Measurements from ENCODE around the gene GPATCH2. TPM values are rescaled to one million over a fixed set of nuclear protein-coding genes. Genes with fewer than 3 reads are reported as not detected.

The GPATCH2 gene
- 5.1 and 6.0 TPM in 2 replicates for total RNA-seq (2014; rRNA removed; shearing (Covaris generic))

DNA sequence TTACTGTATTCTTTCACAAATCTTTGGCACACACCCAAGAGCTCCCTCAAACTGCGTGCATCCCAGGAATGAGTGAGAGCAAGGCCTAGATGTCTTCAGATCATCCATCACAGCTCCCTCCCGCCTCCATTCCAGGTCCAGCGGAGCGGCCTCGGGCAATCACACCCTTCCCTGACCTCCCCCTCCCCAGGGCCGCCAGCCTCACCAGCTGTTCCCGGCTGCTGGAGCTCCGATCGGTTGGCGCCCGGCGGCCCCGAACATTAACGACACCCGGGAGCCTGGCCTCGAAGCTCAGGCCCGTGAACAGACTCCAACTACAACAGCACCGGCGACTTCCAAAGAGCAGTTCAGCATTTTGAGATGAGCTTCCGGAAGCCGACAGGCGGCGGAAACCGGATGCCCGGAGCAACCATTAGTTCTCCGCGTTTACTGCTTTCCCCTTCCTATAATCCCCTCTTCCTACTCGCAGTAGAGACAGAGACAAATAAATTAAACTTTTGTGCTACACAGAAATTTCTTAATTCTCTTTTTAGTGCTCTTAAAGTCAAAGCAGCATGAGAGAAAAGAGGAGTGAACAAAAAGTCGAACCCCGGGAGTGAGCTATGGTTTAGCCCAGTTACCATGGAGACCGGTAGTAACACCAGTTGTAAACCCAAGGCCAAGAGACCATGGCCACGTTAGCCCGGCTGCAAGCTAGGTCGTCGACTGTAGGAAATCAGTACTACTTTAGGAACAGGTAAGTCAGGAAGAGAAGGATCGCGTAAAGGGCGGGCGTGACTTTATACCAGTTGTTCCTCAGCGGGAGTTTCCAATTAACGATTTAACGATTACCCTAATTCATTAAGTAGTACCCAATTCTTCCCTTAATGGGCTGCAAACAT is at the start of gene GPATCH2, which contains the start of gene SPATA17:
Gene GPATCH2, minus strand, starts transcription at position 380 of the 881 bp plus-strand sequence. Its CDS starts 119 bp downstream, at position 261.
Gene SPATA17, plus strand, starts transcription at position 634 of the 881 bp plus-strand sequence. Its CDS starts 35 bp downstream, at position 669.
- DNase-seq (ENCODE audit: low spot score), result peak; percentile 96

DNA sequence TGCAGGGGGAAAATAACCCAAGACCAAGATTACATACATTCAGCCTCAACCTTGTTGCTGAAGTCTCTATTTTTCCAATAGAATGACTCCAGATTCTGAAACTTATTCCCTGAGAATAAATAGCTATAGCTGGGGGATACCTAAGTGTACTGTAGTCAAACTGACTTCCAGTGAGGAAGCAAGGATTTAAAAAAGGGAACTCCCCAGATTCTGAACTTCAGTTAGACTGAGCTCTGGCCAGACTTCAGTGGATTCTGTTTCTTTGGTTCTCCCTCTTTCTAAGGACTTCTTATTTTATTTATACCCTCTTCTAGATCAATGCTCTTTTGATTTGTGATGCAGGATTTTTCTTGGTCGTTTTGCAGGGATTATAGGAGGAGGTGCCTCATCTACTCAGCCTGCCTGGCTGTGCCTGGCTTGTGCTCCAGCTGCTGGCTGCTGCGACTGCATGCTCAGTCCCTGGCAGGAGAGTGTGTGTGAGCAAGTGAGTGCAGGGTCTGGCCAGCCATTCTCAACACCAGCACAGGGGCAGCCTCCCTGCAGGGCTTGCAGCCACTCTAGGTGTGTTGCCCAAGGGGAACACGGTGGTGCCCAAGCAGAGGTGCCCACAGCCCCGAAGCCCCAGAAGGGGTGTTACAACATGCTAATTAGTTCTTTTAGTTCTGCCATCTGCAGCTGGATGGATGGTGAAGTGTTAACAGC is 43.3 kb upstream of the GPATCH2 start:
- DNase-seq (ENCODE audit: low spot score), result no peak

DNA sequence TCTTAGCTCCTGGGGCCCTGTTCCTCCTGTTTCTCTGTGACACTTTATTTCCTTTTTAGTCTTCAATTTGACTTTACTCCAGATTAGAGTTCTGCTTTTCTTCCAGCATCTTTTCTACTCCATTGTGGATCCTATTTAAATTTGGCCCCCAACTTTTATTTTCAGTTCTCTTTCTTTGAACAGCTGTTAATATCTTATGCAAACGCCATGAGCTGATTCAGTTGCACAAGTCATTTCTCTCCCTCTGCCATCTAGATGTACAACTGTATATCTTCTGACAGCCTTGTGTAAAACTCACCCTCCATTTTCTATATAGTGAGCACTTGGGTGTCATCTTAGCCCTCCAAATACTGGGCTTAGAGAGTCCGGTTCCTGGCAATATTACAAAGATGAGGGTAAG is 42.5 kb upstream of the GPATCH2 start:
- no peak for DNase-seq (ENCODE audit: low spot score)

DNA sequence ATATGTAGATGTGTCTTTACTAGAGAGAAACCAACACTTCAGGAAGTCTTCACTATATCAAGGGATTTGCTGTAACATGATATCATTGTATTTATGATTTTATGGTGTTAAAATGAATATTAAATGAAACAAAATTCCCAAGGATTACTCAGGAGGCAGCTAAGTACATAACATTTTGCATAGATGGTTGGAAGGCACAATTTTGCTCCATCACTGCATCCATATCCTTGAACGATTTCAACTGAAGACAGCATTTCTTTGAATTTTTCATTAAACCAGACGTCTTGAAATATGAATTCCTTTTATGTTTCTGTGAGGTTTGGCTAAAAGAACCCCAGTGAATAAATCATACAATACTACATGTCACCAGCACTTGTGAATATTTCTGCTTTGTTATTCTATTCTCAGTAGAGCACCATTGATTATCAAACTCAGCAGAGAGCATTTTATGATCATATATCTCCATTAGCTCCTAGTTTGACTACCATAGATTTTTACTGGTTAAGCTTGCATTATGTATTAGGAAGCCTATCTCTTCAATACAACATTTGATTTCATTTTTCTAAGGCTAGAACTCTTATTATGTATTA is 37.6 kb upstream of the GPATCH2 start:
- DNase-seq (ENCODE audit: low spot score), result no peak

DNA sequence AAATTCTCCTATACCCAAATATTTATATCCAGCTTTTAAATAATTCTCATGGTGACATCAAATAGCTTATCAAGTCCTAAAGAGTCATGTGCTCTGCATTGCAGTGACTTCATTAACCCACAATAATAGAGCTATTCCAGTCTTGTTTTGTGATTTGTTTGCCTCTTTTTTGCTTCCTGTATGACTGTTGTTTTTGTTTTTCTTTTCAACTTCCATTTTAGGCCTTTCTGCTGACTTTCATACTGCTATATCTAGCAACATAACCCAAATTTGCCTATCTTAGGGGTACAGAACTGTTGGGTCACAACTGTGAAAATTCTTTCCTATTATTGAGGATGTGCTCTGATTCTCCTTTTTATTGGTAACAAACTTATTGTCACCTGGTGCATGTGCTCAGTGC is 30.5 kb upstream of the GPATCH2 start:
- DNase-seq (ENCODE audit: low spot score), result no peak

DNA sequence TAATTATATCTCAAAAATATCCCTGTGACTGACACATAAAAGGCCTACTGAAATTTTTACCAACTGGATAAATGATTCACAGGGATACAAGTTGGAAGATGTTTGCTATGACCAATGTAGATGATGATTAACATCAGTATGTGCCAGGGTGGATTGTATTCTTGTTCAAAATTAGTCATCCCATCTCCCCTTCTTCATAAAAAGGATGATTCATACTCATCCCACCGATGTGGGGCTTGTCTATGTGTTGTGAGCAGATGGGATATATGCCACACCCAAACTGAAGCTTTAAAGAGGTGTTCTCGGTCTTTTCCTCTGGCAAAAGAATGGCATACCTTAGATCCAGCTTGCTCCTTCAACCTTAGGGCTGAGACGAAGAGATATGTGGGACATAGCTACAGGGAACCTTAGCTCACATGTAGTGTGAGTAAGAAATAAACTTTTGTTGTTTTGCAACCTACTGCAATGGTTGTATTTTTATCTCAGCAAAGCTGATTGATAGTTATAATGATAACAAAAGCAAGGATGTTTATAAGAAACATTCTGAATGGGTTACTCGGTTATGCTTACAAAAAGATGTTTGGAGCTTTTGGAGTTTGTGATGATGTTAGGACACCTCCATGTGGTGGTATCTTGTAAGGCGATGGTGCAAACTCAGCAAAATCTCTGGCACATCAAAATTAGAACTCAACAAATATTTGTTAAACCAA is 29.6 kb upstream of the GPATCH2 start:
- peak; percentile 29 for DNase-seq (ENCODE audit: low spot score)

DNA sequence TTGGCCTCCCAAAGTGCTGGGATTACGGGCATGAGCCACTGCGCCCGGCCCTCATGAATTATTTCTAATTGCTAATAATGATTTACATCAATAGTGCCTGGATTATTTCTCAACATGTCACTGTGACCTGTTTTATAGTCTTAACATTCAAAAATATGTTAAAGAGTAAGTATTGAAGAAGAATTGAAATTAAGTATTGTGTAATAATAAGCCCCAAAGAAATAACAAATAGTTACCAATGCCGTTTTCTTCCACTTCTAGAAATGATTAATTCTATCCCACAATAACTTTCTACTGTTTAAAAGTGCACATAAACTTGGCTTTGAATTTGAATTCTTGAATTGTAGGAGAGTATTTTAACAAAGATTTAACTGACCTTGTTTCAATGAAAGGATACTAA is 19.8 kb upstream of the GPATCH2 start:
- DNase-seq (ENCODE audit: low spot score), result no peak

DNA sequence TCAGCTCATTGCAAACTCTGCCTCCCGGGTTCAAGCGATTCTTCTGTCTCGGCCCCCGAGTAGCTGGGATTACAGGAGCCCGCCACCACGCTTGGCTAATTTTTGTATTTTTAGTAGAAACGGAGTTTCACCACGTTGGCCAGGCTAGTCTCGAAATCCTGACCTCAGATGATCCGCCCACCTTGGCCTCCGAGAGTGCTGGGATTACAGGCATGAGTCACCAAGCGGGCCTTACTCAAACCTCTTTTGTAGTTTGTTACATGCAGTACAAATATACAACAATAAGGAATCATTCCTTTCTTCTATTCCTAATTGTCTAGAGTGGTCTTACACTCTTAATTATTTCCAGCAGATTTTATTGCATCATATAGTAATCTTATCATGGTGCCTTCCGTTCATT is 16.9 kb upstream of the GPATCH2 start:
- DNase-seq (ENCODE audit: low spot score), result no peak

DNA sequence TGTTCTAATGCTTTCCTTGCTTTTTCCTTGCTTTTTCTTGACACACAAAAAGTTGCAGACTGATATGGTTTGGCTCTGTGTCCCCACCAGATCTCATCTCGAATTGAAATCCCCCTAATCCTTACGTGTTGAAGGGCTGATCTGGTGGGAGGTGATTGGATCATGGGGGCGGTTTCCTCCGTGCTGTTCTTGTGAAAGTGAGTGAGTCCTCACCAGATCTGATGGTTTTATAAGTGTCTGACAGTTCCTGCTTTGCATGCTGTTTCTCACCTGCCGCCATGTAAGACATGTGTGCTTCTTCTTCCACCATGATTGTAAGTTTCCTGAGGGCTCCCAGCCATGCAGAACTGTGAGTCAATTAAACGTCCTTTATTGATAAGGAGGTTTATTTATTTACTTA is 11.6 kb upstream of the GPATCH2 start:
- DNase-seq (ENCODE audit: low spot score), result no peak

DNA sequence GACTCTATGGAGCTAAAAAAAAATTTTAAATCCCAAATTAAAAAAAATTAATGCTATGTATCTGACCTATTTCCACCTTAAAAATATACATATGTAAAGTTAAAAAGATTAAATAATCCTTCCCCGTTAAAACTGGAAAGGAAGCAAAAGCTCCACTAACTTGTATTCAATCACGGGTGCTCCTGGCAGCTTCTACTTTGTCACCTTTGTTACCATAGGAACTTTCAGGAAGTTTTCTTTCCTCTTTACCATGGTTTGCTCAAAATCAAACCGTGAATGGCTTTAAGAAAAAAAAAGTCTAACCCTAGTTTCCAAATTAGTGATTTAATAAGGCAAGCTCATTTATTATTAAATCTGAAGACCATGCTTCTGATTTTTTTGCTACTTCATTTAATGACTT is 3.5 kb downstream of the GPATCH2 start:
- DNase-seq (ENCODE audit: low spot score), result peak; percentile 17

DNA sequence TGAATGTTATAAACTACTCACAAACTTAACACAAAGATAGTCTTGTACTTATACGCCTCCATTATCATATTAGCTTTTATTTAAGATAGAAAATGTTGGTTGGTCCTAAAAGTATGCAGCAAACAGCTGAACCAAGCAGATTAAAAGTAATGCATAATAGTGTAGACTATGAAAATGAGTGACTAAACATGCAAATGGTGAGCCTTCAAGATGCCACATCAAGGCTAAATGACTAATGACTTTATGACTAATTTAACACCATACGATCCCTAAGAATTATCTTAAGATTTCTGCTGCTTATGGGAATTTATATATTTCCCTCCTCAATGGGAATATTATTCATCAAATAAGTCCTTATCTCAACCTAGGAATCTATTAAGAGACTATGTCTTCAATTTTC is 4.6 kb downstream of the GPATCH2 start:
- no peak for DNase-seq (ENCODE audit: low spot score)

DNA sequence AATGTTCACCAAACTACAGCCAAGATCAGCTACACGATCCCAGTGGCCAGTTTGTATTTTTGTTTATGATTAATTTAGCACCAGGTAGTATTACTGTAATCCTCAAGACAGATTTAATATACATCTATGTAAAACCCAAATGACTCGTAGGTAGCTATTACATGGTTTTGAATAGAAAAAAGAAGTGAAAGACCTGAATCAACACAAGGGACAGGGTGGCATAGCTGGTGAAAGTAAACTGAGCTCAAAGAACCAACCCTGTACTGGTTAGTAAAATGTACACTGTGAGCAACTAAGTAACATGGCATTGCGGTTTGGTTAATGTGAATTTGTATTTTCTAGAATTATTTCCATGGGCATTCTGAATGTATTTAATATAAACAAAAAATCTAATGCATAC is 8.8 kb downstream of the GPATCH2 start:
- DNase-seq (ENCODE audit: low spot score), result no peak

DNA sequence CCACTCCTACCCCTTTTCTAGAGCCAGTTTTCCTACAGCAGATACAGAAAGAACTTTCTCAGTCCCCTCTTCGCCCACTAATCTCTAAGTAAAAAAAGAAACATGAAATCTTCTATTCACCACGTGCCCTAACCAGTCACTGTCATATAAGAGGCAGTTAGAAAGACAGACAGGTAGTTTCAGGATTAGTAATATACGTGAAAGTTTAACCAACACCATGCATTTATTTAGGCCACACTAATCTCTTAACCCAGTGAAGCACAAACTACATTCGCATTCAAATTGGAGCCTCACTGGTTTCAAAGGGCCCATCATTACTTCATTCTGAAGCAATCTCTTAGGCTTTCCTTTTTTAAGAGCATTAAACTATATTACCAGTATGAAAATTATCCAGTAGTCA is 10.1 kb downstream of the GPATCH2 start:
- DNase-seq (ENCODE audit: low spot score), result no peak

DNA sequence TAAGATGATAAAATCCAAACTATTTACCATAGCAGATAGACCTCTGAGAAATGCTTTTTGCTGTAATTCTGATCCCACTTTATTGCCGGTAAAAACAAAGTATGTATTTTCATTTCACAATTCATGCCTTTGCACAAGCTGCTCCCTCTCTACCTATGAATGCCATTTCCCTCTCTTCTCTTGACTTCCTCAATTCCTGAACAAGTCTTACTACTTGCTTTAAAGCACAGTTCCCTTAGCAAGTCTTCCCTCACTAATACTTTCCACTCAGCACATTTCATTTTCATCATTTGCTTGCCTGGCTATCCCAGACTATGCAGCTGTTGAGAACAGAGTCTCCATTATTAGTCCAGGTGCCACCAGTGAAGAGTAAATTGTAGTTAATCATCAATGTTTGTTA is 13.8 kb downstream of the GPATCH2 start:
- no peak for DNase-seq (ENCODE audit: low spot score)

DNA sequence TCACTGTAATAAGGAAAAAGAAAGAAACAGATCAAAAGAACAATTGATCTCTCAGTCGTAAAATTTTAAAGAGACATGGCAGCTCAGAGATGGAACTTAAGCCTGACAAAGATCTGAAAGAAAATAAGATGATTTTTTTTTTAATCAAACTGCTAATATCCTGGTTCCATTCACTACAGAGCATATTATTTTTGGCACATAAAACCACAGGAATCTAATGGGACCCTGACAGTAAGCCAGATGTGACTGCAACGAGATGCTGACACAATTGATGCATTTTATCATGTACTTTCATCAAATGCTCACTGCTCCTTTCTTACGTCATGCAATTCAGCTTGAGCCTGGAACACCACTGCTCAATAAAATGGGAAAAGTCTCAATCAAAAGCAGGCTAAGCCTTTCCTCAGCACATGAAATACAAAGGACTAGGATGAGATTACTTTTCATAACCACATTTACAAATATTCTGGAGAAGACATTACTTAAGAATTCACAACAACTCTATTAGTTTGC is 16.6 kb downstream of the GPATCH2 start:
- no peak for DNase-seq (ENCODE audit: low spot score)

DNA sequence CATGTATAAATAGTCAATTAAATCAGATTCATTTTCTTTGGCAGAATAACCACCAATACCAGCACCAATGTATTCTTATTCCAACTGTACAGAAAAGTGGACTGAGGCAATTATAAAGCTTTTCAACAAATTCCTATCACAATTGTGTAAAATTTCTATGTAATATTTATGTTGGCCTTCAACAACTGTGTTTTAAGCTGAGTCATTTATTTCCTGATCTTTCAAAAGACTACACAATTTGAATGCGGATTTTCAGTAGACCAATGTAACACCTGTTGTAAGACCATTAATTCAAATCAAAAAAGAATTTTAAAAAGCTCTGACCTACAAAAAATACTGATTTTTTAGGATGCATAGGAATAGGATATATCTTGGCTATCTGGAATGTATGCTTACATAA is 25.5 kb downstream of the GPATCH2 start:
- no peak for DNase-seq (ENCODE audit: low spot score)

DNA sequence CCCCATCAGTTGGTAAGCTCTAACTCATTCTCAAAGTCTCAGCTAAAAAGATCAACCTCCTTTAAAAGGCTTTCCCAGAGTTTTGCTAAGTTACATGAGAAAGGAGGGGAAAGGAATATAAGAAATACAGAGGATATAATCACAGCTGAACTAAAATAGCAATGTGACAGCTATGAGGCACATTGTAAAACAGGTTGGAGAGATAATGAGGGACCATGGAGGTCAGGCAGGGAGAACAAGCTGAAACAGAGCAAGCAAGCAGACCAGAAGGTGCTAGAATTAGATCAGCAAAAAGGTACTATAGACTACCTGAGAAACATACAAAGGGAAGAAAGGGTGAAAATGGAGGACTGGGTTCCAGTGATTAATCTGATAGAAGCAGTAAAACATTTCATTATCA is 28.5 kb downstream of the GPATCH2 start:
- no peak for DNase-seq (ENCODE audit: low spot score)

DNA sequence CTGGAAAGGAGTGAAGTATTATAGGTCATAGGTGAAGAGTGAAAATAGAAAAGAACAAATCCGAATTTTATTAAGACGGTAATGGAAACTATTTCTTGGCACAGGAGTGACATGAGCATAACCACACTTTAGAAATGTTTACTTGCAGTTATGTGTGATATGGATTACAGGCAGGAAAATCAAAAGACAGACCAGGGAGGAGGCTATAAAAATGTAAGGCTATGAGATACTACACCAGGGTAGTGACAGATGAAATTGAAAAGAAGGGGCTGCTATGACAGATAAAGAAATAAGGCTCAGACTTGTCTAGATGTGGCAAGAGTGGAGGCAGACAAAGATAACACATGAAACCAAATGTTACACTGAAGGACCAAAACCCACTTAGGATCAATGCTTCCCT is 31.7 kb downstream of the GPATCH2 start:
- DNase-seq (ENCODE audit: low spot score), result no peak

DNA sequence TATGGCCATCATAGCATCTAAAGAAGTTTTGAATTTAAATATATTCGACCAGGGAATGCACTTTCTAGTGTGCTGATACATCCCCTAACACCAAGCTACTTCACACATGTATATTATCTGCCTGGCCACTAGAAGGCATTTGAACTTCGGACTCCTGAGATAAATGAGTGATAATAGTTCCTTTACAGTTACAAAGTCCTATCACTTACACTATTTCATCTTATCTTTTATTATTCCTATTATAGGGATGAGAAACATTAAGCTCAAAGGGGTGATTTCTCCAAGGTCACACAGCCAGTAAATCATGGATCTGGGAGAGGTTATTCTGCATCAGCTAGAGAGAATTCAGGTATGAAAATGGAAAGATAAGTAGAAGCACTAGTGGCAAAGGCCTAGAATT is 40.3 kb downstream of the GPATCH2 start:
- peak; percentile 26 for DNase-seq (ENCODE audit: low spot score)

DNA sequence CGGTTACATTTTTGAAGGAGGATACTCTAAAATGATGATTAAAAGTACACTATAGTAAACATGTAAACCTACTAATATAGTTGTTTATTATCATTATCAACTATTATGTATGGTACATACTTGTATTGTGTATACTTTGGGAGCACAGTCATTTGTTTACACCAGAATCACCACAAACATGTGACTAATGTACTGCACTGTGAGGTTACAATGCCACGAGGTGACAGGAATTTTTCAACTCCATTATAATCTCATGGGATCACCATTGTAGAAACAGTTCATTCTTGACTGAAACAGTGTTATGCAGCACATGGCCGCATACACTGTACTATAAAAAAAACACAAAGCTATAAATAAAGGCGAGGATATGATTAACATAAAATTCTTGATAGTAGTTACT is 44.3 kb downstream of the GPATCH2 start:
- DNase-seq (ENCODE audit: low spot score), result no peak

DNA sequence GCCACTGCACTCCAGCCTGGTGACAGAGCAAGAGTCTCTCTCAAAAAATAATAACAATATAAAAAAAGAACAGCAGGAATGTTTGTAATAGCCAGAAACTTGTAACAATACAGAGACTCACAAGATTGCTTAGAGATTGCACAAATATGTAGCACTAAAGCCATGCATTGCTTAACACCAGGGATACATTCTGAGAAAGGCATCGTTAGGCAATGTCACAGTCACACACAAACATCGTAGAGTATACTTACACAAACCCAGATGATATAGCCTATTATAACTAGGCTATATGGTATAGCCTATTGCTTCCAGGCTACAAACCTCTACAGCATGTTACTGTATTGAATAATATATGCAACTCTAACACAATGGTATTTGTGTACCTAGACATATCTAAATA is 45.3 kb downstream of the GPATCH2 start:
- no peak for DNase-seq (ENCODE audit: low spot score)
